Hepatocyte (in vitro differentiated cells): ENCODE data around the gene IGFLR1. TPM values are rescaled to one million over a fixed set of nuclear protein-coding genes. Genes with fewer than 3 reads are reported as not detected.

Experiments
- DNase-seq: peaks from one replicate; pipeline ENCODE4 v3.0.0-alpha.2; 2016; ENCODE audit warnings: low spot score
- H2AFZ ChIP-seq: fragments of 200-600 bp; sonication (generic); 2 replicates; pipeline ENCODE4 v1.6.0; 2016; ENCODE audit warnings: antibody characterized with exemption, mild to moderate bottlenecking
- H3K27ac ChIP-seq: fragments of 200-600 bp; sonication (generic); 2 replicates; pipeline ENCODE4 v1.5.1; 2016; ENCODE audit warnings: mild to moderate bottlenecking
- H3K27me3 ChIP-seq: fragments of 200-600 bp; sonication (generic); 2 replicates; pipeline ENCODE4 v1.6.1; 2016
- H3K36me3 ChIP-seq: fragments of 200-600 bp; sonication (generic); replicated peaks from 2 replicates; pipeline ENCODE4 v1.5.1; 2016; ENCODE audit warnings: low read depth; ENCODE audit not compliant: insufficient read depth
- H3K4me1 ChIP-seq: fragments of 200-600 bp; sonication (generic); 2 replicates; pipeline ENCODE4 v1.5.1; 2016; ENCODE audit warnings: mild to moderate bottlenecking, moderate library complexity; ENCODE audit not compliant: insufficient read depth
- H3K4me2 ChIP-seq: fragments of 200-600 bp; sonication (generic); 2 replicates; pipeline ENCODE4 v1.6.0; 2016
- H3K4me3 ChIP-seq: fragments of 200-600 bp; sonication (generic); 2 replicates; pipeline ENCODE4 v1.5.1; 2016; ENCODE audit warnings: mild to moderate bottlenecking
- H3K79me2 ChIP-seq: fragments of 200-600 bp; sonication (generic); 2 replicates; pipeline ENCODE4 v1.6.0; 2017; ENCODE audit warnings: mild to moderate bottlenecking
- H3K9me2 ChIP-seq: fragments of 200-600 bp; sonication (generic); replicated peaks from 2 replicates; pipeline ENCODE4 v1.6.0; 2017; ENCODE audit warnings: mild to moderate bottlenecking; ENCODE audit not compliant: insufficient read depth
- H3K9me3 ChIP-seq: fragments of 200-600 bp; sonication (generic); 2 replicates; pipeline ENCODE4 v1.5.1; 2016; ENCODE audit warnings: low read depth, mild to moderate bottlenecking
- H4K20me1 ChIP-seq: fragments of 200-600 bp; sonication (generic); 2 replicates; pipeline ENCODE4 v1.6.0; 2016; ENCODE audit warnings: mild to moderate bottlenecking; ENCODE audit not compliant: insufficient read depth, poor library complexity, severe bottlenecking
- EZH2 ChIP-seq: fragments of 200-600 bp; sonication (generic); IDR thresholded peaks from 2 replicates; pipeline ENCODE4 v1.6.1; 2016; ENCODE audit warnings: antibody characterized with exemption, mild to moderate bottlenecking, borderline replicate concordance
- EZH2phosphoT487 ChIP-seq: fragments of 200-600 bp; sonication (generic); IDR thresholded peaks from one replicate; pipeline ENCODE4 v1.6.1; 2018; ENCODE audit warnings: antibody characterized with exemption, mild to moderate bottlenecking, low read depth, moderate library complexity; ENCODE audit not compliant: unreplicated experiment, severe bottlenecking
- WGBS: methylation state at CpG from one replicate; pipeline ENCODE4 v1.1.6; 2016; ENCODE audit warnings: low lambda C conversion rate; ENCODE audit errors: missing lambda C conversion rate; 5-methylcytosine and 5-hydroxymethylcytosine counted together
- polyA plus RNA-seq: library from polyadenylated mRNA; unstranded; fragments of >200 nt; fragmentation: Nextera tagmentation; extraction: Ambion mirVana; gene quantifications from 2 replicates; pipeline ENCODE4 v1.2.1, GENCODE V29; 2016
- total RNA-seq: library from RNA; depleted of rRNA; stranded (reverse); fragments of >200 nt; gene quantifications from 2 replicates; pipeline ENCODE4 v1.2.3, GENCODE V29; 2014
- TF ChIP-seq, protein P1 (sequence below): fragments of 200-600 bp; sonication (generic); IDR thresholded peaks from 2 replicates; pipeline ENCODE4 v1.5.1; 2016; ENCODE audit warnings: antibody characterized with exemption, mild to moderate bottlenecking; ENCODE audit not compliant: poor library complexity

The IGFLR1 gene
- total and polyA plus RNA-seq, 2 experiments from 2014 or later, result 4.5 to 5.6 TPM

DNA sequence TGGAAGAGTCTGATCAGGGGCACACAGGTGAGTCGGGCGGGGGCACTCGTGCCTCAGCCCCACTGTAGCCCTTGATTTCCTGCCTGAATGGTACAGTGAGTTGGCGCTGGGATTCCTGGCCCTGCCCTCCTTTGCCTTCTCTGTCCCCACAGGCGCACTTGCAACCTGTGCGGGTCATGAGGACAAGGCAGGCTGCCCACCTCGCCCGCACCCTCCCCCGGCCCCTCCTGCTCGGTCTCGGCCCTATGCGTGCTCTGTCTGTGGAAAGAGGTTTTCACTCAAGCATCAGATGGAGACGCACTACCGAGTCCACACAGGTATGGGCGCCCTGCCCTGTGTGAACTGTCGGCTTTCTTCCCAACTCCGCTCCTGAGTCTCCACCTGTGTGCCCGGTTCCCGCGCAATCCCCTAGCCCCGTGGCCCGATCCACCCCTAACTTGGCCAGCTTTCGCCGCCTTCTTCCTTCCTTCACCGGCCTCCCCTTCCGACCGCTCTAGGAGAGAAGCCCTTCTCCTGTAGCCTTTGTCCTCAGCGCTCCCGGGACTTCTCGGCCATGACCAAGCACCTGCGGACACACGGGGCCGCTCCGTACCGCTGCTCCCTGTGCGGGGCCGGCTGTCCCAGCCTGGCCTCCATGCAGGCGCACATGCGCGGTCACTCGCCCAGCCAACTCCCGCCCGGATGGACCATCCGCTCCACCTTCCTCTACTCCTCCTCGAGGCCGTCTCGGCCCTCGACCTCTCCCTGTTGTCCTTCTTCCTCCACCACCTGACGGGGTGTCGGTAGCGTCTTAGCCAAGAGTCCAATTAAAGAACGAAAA, 26.1 kb downstream of the IGFLR1 start:
- Histone ChIP-seq H3K27me3 (no peaks in the 10 kb centered on the region), H4K20me1 (peaks cover 18% of the 10 kb centered on the region), H3K79me2 (peaks cover 38% of the 10 kb centered on the region), H3K36me3 (no peaks in the 10 kb centered on the region), H3K4me1 (peaks cover 15% of the 10 kb centered on the region), H3K9me2 (no peaks in the 10 kb centered on the region), H3K27ac (peak overlapping the region; percentile 89), H3K9me3 (no peaks in the 10 kb centered on the region), H2AFZ (peak overlapping the region; percentile 81), H3K4me3 (peak overlapping the region; percentile 43), H3K4me2 (peak overlapping the region; percentile 89)
- no peak for TF ChIP-seq EZH2phosphoT487
- no peak for TF ChIP-seq EZH2
- TF ChIP-seq, protein P1, sequence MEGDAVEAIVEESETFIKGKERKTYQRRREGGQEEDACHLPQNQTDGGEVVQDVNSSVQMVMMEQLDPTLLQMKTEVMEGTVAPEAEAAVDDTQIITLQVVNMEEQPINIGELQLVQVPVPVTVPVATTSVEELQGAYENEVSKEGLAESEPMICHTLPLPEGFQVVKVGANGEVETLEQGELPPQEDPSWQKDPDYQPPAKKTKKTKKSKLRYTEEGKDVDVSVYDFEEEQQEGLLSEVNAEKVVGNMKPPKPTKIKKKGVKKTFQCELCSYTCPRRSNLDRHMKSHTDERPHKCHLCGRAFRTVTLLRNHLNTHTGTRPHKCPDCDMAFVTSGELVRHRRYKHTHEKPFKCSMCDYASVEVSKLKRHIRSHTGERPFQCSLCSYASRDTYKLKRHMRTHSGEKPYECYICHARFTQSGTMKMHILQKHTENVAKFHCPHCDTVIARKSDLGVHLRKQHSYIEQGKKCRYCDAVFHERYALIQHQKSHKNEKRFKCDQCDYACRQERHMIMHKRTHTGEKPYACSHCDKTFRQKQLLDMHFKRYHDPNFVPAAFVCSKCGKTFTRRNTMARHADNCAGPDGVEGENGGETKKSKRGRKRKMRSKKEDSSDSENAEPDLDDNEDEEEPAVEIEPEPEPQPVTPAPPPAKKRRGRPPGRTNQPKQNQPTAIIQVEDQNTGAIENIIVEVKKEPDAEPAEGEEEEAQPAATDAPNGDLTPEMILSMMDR, result no peak
- 4% methylated on average over 44 of the region's 52 CpGs for WGBS
- peak; percentile 80 for DNase-seq

DNA sequence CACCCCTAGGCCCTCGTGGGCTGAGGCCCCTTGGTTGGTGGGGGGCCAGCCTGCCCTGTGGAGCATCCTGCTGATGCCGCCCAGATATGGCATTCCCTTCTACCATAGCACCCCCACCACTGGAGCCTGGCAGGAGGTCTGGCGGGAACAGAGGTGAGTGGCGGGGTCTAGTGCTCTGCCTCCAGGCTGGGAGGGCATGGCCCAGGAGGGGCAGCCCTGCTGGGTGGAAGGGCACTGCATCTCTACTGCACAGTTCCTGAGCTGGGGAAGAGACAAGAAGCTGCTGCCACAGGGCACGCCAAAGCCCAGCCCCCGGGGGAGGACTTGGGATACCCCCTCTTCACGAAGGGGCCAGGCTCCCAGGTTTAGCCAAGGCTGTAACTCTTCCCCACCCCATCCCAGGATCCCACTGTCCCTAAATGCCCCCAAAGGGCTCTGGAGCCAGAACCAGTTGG, 26.9 kb downstream of the IGFLR1 start:
- Histone ChIP-seq H3K79me2 (peaks cover 30% of the 10 kb centered on the region), H3K4me3 (peak overlapping the region; percentile 43), H3K4me2 (peak overlapping the region; percentile 89), H3K27ac (no peak overlapping the region), H3K4me1 (peaks cover 15% of the 10 kb centered on the region), H3K9me2 (no peaks in the 10 kb centered on the region), H3K36me3 (no peaks in the 10 kb centered on the region), H2AFZ (no peak overlapping the region), H4K20me1 (peaks cover 17% of the 10 kb centered on the region), H3K9me3 (no peaks in the 10 kb centered on the region), H3K27me3 (no peaks in the 10 kb centered on the region)
- no peak for TF ChIP-seq EZH2
- no peak for TF ChIP-seq EZH2phosphoT487
- TF ChIP-seq, protein P1, result no peak
- WGBS, result 85% methylated on average over 7 of the region's 7 CpGs
- DNase-seq, result no peak

- no peaks in the 10 kb centered on the region for H3K27me3 ChIP-seq
- no peaks in the 10 kb centered on the region for H3K9me3 ChIP-seq
- DNase-seq, result no peak
- H3K79me2 ChIP-seq, result peaks cover 24% of the 10 kb centered on the region
- no peak overlapping the region for H3K4me3 ChIP-seq
- peaks cover 15% of the 10 kb centered on the region for H3K4me1 ChIP-seq
- no peak overlapping the region for H2AFZ ChIP-seq
- 76% methylated on average over 14 of the region's 14 CpGs for WGBS
- H3K9me2 ChIP-seq, result no peaks in the 10 kb centered on the region
- H3K36me3 ChIP-seq, result no peaks in the 10 kb centered on the region
- TF ChIP-seq EZH2phosphoT487 (no peak), EZH2 (no peak)
- TF ChIP-seq, protein P1, result no peak
- peaks cover 12% of the 10 kb centered on the region for H4K20me1 ChIP-seq
- no peak overlapping the region for H3K27ac ChIP-seq
- H3K4me2 ChIP-seq, result no peak overlapping the region
Measured at GRCh38 chr19:35714601-35715354, 27.5 kb downstream of the IGFLR1 start.
